Activated CD8-positive, alpha-beta memory T cell treated with anti-CD3 and anti-CD28 coated beads for 24 hours (primary cell): ENCODE data around the gene POMT1.
A peak's percentile ranks its signal among the peaks of the same experiment; 100 is the strongest.

Experiments
- DNase-seq: peaks from one replicate; pipeline ENCODE4 v3.0.0-alpha.2; 2020

POMT1 gene

DNA sequence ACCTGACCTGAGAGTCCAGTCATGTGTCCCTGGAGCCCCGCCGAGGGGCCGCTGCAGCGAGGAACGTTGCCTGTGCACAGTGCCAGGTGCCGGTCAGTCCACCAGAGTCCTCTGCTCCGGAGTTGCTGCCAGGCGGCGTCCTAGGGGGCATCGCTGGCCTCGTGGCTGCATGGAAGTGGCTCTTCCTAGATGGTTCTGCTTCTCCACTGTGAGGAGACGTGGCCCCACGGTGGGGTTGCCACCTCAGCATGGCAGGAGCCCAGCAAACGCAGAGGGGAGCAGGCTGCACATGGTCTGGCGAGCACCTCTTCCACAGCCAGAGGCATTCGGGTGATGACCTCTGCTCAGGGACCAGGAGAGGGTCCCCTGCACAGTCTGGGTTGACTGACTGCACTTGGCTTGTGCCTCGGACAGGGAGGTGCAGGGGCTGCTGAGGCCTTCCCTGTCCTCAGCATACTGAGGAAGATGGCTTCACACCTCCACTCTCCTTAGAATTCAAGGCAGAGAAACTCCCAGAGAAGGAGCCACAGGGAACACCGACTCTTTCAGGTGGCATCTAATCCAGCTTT is 25.9 kb upstream of the POMT1 start:
- DNase-seq, result no peak

DNA sequence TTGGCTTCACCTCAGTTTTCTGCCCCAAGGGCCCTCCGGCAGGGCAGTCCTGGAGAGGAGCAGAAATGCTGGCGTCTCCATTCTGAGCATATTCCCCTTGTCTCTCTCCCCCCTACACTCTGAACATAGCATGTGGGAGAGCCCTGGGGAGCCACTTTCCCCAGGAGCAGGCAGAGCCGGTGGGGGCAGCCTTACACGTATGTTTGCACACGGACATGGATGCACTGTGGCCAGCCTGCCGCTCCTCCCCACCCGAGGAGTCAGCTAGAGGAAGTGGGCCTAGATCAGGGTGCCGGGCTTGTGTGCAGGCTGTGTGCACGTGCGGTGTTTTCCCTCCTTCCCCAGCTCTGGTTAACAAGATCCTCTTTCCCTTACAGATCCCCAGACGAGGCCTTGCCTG is 25.4 kb upstream of the POMT1 start:
- DNase-seq, result no peak

DNA sequence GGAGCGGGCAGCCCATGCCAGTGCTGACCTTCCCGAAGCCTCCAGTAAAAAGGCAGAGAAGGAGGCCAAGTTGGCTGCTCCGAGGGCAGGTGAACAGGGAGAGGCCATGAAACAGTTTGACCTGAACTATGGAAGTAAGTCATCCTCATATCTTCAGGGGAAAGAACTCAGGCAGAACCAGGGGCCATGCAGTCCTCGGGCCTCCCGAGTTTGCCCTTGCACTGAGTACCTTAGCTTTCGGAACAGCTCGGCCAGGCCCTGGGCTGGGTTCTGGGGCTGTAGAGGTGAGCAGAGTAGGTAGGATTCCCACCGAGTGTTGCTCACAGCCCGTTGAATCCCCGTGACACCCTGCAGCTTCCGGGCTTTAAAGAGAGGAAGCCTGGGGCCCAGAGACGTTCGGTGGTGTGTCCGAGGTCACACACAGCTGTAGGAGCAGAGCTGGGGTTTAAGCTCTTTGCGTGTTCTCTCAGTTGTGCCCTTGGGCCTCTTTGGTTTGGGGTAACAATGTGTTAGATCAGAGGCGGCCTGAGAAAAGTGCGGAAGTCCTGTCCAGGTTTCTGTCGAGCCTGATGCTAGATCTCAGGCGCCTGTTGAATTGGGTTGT is 24.8 kb upstream of the POMT1 start:
- DNase-seq, result no peak

DNA sequence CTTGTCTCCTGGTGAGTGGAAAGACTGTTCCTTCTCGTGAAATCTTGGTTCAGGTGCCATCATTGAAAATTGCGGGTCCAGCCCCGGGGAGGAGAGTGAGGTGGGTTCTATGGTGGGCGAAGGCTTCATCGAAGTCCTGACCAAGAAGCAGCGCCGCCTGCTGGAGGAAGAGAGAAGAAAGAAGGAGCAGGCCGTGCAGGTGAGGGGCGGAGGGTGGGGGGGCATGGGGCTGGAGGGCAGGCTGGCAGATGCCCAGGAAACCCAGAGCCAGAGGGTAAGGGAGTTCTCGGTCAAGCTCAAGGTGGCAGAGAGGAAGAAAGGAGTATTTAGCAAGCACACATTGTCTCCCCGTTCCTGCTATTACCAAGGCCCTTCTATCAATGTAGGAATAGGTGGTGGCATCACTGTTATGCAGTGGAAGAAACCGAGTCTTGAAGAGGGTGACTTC is 24.3 kb upstream of the POMT1 start:
- peak; percentile 82 for DNase-seq

DNA sequence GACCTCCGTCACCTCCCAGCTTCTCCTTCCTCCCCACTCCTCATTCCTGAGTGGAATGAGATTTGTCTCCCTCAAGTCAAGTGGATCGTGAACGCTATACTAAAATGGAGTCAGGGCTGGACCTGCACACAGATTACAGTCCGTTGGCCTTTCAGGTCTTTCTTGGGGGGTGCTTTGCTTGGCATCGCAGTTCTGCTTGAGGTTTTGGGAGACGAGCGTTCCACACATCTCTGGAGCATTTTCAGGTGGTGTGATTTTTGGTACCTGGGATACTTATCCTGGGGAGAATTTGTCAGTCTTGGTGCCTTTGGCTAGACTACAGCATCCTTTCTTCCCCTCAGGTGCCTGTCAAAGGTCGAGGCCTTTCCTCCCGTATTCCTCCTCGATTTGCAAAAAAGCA is 23.8 kb upstream of the POMT1 start:
- no peak for DNase-seq

DNA sequence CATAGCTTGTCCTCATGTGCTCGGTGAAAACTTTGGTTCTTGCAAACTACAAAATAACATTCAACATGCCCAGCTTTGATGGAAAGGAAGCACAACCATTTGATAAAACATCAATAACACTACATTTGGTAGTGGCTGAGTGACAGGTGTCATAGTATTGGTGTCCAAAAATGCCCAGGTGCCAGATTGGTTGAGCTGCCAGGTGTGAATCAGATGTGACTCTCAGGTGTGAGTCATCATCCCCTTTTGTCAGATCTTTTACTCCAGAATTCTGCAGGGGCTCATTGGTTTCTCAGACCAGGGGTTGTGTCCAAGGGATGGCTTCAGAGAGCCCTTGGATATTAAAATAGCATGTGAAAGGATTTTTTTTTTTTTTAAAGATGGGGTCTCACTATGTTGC is 22.5 kb upstream of the POMT1 start:
- no peak for DNase-seq

DNA sequence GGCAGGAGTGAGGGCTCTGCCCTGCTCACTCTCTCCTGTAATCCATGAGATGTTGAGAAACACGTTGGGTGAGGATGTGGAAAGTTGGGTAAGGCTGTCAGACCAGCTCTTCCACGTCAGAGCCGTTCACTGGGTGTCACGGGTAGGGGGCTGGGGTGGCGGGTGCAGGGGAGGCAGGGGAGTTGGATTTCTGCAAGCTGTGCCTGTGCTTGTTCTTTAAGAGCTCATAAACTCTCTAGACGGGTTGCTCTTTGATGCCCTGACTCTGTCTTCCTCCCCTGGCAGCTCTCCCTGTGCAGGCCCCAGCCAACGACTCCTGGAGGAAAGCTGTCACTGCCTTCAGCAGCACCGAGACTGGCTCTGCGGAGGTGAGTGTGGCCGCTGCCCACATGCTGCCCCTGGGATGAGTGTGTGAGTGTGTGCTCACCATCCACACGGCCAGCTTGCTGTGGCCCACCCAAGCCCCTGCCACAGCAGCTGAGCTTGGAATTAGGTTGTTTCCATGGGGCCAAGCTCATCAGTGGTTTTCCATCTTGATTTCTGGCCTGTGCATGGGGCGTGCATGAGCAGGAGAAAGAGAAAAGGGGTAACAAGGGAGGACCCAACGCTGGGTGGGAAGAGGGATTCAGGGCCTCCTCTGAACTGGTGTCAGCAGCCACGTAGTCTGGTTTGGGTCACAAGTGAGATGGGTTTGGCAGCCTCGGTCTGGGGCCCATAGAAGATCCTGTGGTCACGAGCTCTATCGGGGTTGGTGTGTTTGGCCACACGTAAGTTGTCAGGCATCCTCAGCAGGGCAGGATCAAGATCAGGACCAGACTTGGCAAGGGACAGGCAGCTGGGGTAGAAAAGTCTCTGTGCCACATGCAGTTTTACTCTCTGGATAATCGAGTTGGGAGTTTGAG is 21.0 kb upstream of the POMT1 start:
- no peak for DNase-seq

DNA sequence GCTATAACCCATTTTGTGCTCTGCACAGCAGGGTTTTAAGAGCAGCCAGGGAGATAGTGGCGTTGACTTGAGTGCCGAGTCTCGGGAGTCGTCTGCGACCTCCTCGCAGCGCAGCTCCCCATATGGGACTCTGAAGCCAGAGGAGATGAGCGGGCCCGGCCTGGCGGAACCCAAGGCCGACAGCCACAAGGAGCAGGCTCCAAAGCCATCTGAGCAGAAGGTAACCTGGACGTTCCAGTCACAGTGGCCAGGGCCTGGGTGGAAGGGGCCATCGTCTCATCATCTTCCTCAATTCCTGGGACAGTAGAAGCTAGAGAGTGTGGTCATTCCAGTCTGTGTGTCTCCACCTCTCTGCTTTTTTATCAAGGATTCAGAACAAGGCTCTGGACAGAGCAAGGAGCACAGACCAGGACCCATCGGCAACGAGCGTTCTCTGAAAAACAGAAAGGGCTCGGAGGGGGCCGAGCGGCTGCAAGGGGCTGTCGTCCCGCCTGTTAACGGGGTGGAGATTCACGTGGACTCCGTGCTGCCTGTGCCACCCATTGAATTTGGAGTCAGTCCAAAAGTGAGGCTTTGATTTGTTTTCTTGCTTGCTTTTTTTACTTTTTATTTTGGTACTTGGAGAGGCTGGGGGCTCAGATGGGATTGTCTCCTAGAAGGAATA is 20.2 kb upstream of the POMT1 start:
- no peak for DNase-seq

DNA sequence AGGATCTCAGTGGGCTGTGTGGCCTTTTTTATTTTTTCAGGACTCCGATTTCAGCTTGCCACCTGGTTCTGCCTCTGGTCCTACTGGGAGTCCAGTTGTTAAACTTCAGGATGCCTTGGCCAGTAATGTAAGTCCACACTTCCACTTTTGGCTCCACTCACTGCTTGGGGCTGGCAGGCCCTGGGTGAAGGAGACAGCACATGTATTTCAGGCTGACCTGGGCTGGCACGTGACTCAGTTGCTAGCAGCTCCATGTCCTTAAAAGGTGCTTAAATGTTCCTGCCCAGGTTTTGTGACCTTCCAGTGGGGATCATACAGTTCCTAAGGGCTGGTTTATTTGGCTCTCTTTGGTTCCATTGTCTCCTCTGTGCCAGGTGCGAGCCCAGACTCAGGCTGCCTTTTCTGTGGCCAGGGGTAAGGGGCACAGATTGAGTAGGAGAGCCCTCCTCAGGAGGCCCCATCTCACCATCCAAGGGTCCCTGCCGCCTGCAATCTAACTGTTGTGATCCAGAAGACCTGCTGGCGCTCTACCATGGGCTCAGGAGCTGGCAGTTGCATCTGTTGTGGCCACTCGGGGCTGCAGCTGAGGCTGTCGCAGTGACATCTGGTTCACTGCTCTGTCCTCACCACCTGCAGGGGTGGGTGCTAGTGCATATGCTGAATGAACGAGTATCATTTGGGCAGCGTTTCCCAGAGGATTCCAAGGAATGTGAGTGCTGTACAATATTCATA is 19.2 kb upstream of the POMT1 start:
- DNase-seq, result no peak

DNA sequence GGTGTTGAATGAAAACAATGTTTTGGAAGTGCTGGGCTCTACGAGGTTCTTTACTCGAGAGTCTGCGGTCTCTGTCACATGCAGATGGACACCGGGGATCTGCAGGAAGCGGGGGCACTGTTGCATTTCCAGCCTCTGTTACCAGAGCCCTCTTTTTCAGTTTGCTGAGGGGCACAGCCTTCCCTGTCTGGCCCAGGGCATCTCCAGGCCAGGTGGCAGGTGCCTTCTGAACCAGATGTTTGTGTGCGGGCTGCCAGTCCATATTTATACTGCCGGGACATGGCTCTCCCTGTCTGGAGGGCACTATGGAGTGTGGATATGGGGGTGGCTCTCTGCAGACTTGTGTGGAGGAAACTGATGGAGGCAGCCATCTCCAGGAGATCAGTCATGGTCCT is 18.7 kb upstream of the POMT1 start:
- no peak for DNase-seq

DNA sequence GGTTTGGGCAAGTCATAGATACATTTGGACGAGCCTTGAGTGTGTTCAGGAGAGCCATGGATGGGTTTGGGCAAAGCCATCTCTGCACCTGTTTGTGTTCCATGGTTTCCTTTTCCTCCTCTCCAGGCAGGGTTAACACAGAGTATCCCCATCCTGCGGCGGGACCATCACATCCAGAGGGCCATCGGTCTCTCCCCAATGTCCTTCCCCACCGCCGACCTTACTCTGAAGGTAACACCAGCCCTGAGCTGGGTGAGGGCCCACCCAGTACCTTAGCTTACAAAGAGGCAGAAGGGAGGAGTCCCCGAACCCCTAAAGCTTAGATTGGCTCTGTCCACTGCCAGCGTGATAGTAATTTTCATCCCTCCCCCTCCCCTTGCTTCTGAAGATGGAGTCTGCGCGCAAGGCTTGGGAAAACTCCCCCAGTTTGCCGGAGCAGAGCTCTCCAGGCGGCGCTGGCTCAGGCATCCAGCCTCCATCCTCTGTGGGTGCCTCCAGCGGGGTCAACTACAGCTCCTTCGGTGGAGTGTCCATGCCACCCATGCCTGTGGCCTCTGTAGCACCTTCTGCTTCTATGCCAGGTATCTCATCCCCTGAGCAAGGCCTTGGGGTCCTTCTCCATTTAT is 18.0 kb upstream of the POMT1 start:
- DNase-seq, result no peak

DNA sequence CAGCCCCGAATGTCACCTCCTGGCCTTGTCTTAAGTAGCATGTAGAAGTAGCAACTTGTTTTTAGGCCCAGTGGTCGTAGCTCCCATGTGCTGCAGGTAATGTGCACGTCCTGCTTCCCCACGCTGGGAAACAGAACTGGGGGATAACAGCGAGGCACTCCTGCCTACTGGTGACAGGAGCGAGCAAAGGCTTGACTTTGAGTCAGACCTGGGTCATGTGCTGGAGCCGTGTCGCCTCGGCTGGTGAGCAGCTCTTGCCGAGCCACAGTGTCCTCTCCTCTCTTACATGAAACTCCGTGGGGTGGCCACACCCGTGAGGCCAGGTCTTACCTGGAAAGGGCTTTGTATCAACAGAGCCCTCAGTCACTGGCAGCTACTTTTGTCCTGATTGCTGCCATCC is 17.5 kb upstream of the POMT1 start:
- DNase-seq, result no peak

DNA sequence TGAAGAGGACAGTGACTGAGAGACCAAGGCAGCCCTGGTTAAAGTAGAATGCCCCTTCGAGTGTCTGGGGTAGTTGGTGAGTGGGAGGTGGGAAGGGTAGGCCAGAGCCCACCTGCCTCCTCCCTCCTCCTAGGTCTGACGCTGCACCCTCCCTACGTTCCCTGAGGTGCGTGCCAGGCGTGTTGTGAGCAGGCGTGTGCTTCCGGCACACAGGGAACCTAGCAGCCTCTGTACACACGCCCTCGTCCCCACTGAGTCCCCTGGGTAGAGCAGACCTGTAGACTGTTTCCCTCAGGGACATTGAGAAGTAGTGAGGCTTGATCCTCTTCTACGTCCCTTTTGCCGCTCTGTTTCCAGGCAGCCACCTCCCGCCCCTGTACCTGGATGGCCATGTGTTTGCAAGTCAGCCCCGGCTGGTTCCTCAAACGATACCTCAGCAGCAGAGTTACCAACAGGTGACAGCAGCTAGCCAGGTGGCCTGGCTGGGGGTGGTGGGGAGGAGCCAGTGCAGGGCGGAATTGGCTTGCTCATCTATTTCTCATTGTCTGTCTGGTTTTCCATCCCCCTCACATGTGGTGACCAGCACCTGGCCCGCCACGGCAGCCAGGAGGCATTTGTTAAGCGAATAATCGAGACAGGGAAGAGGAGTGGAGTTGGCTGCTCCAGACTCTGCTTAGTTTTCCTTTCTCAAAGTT is 16.8 kb upstream of the POMT1 start:
- DNase-seq, result no peak

DNA sequence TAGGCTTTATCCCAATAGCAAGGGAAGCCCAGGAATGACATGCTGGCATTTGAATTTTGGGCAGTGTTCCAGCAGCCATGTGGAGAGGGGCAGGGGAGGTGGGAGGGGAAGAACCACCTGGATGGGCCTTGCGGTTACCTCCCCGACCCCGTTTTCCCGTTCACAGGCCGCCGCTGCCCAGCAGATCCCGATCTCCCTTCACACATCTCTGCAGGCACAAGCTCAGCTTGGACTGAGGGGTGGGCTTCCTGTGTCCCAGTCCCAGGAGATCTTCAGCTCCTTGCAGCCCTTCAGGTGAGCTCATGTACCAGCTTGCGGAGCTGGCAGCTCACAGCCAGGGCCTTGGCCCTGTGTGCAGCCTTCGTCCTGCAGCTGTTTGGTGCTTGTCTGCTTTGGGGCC is 15.7 kb upstream of the POMT1 start:
- no peak for DNase-seq

DNA sequence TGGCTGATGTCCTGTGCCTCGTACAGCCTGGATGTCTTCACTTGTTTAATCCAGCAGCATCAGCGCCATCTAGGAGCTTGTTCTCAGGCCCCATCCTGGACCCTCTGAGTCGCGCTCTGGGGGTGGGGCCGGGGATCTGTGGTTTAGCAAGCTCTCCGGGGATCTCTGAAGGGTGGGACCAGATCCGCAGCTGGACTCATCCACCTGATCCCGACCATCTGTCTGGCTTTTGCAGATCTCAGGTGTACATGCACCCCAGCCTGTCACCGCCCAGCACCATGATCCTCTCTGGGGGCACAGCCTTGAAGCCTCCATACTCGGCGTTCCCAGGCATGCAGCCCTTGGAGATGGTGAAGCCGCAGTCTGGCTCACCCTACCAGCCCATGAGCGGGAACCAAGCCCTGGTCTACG is 15.1 kb upstream of the POMT1 start:
- DNase-seq, result no peak

DNA sequence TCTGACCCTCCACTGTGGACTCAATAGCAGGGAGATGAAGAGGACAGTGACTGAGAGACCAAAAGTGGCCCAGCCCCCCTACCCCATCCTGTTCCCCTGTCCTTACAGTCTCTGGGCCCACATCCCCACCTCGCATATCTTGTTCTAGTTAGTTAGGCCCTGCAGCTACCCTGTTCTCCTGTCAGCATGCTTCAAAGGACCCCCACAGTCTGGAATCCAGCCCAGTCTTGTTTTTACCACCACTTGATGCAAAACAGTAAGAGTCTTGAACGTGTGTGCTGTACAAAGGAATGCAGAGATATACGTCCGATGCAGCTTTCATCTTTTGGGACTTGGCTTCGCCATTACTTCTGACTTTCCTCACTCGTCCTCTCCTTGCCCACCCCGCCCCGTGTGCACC is 12.2 kb upstream of the POMT1 start:
- no peak for DNase-seq

DNA sequence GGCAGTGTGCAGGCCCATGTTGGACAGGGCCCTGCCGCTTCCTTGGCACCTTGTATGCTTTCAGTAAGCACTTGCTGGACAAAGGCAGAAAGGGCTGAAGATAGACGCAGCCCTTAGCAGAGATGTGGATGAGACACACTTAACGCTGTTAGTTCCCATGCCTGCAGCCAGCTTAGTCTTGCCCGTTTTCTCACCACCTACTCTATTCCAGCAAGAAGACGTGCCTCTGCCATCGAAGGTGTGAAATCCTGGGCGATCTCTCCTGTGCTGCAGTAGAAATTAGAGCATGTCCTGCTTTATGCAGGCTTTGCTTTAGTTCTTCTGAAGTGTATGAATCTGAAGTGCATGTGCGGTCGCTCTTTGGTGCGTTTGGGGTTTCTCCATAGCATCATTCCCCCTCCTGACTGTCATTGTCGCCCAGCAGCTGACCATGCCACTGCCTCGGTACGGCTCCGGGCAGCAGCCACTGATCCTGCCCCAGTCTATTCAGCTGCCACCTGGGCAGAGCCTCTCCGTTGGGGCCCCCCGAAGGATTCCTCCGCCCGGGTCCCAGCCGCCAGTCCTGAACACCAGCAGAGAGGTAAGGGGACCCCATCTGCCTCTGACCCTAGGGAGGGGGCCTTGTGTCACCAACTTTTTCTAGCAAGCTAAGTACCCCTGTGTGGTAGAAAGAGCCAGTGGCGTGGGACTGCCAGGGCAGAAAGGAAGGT is 11.6 kb upstream of the POMT1 start:
- DNase-seq, result no peak

DNA sequence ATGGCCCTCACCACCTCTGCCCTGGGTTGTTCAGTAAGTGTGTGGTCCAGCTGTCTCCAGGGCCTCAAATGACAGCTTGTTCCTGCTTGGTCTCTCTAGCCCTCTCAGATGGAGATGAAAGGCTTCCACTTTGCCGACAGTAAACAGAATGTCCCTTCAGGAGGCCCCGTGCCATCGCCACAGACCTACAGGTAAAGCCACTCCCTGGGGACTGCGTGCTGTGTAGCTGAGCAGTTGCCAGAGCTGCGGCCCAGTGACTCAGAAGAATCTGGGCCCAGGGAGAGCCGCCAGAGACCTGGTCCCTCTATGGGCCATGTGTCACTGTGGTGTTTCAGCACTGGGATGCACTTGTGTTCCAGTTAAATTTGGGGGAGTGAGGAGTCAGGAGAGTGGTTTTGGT is 10.6 kb upstream of the POMT1 start:
- no peak for DNase-seq

DNA sequence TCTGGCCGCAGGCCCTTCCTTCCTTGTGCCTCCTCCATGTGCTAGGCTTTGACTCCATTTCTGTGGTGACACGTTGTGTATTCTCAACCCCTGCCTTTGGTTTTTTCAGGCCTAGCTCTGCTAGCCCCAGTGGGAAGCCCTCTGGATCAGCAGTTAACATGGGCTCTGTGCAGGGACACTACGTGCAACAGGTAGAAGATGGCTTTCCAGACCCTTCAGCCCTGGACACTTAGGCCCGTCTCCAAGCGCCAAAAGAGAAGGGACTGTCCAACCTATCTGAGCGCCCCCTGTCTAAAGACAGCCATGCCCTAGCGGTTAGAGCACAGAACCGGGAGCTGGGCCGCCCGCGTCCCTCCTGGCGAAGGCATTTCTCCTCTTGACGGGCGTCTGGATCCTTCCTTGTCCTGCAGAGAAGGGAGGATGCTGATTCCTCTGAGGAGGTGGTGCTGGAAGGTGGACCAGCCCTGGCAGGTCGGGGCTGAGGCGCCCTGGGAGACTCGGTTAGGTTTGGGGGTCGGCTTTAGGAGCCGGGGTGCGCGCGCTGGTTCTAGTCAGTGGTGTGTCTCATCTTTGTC is 8.3 kb upstream of the POMT1 start:
- no peak for DNase-seq

DNA sequence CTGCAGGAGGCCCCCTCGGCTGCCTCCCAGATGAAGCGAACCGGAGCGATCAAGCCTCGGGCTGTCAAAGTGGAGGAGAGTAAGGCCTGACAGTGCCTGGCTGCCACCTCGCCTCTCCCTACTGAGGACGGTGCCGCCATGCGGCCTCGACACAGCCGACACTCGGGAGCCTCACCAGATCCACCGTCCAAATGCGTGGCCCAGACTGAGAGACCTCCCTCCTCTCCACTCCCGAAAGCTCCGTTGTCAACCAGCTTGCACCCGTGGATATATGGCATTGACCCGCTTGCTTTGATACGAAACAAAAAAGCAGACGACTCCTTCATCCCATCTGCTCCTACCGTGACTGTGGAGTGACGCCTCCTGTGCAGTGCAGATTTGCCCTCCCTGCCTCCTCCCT is 6.9 kb upstream of the POMT1 start:
- DNase-seq, result no peak

DNA sequence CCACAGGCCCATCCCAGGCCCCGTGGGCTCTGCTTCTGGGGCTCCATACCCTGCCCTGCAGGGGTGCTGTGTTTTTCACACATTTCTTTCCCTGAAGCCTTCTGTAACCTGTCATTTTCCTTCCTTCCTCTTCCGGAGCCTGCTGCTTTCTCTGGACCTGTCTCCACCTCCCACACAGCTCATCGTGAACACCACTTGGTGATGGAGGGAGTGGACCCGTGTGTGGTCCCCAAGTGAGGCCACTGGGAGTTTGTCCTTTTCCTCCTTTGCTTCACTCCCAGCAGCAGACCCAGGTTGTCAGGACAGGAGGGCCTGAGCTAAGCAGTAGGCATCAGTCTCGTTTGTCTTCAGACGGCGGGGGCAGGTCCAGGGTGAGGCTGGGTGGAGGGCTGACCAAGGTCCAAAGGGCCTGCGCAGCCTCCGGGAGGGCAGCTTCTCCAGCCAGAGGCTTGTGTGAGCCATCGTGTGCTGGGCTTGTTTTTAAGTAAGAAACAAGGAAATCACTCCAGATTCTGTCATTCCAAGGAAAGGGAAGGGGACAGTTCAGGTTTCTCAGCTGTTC is 5.8 kb upstream of the POMT1 start:
- DNase-seq, result no peak
